Activated CD4-positive, CD25-positive, alpha-beta regulatory T cell treated with anti-CD3 and anti-CD28 coated beads, Interleukin-2, amount 50 U/mL, for 16 hours (primary cell): ENCODE measurements around the gene MRPL36.

Experiments
- DNase-seq: peaks from one replicate; pipeline ENCODE4 v3.0.0-alpha.2; 2020; ENCODE audit warnings: low read depth, low spot score

MRPL36 gene

GRCh38 chr5:1764606-1764960 is 35.1 kb downstream of the MRPL36 start:
- no peak for DNase-seq

- DNase-seq, result no peak
These were observed 35.6 kb downstream of the MRPL36 start for GRCh38 chr5:1763960-1764605.

- DNase-seq, result no peak
These were observed 36.1 kb downstream of the MRPL36 start for GRCh38 chr5:1763548-1763911.

- no peak for DNase-seq
These were observed 36.6 kb downstream of the MRPL36 start for GRCh38 chr5:1762883-1763547.

- DNase-seq, result no peak
These were observed 37.3 kb downstream of the MRPL36 start for GRCh38 chr5:1762121-1762882.

GRCh38 chr5:1761453-1761755 is 38.2 kb downstream of the MRPL36 start:
- DNase-seq, result no peak

GRCh38 chr5:1760656-1761452 is 38.8 kb downstream of the MRPL36 start:
- DNase-seq, result no peak

GRCh38 chr5:1760231-1760630 is 39.4 kb downstream of the MRPL36 start:
- no peak for DNase-seq

GRCh38 chr5:1759378-1759970 is 40.2 kb downstream of the MRPL36 start:
- no peak for DNase-seq

- no peak for DNase-seq
These were observed 41.1 kb downstream of the MRPL36 start for GRCh38 chr5:1758574-1758973.

- DNase-seq, result no peak
These were observed 42.1 kb downstream of the MRPL36 start for GRCh38 chr5:1757511-1757910.

- DNase-seq, result no peak
These were observed 43.2 kb downstream of the MRPL36 start for GRCh38 chr5:1756481-1756880.

- DNase-seq, result no peak
These were observed 44.2 kb downstream of the MRPL36 start for GRCh38 chr5:1755321-1755949.

- DNase-seq, result no peak
These were observed 45.0 kb downstream of the MRPL36 start for GRCh38 chr5:1754531-1755220.

- no peak for DNase-seq
These were observed 46.1 kb downstream of the MRPL36 start for GRCh38 chr5:1753490-1753889.

GRCh38 chr5:1752881-1753280 is 46.8 kb downstream of the MRPL36 start:
- no peak for DNase-seq

GRCh38 chr5:1751864-1752822 is 47.5 kb downstream of the MRPL36 start:
- DNase-seq, result no peak

GRCh38 chr5:1751026-1751863 is 48.4 kb downstream of the MRPL36 start:
- no peak for DNase-seq

GRCh38 chr5:1750469-1750868 is 49.2 kb downstream of the MRPL36 start:
- no peak for DNase-seq
